ENCODE data around the gene CDH13. TPM values are rescaled to one million over a fixed set of nuclear protein-coding genes. Genes with fewer than 3 reads are reported as not detected.

CDH13 gene
- total and polyA plus RNA-seq, 9 donors = 1.9 to 34.2 (median 4.8) TPM

GRCh38 chr16:83464991-83465390 lies 838.2 kb downstream of the CDH13 start:
- 56 to 70% (median 57%) methylated on average over 6 of the region's 6 CpGs for WGBS, 3 donors
- no peaks in the 10 kb centered on the region for H3K4me1 ChIP-seq (ENCODE audit: insufficient read depth)
- no peak overlapping the region for H3K4me3 ChIP-seq
- no peak overlapping the region for H3K27ac ChIP-seq
- H3K36me3 ChIP-seq = no peaks in the 10 kb centered on the region
- intact Hi-C loops (cut with DNase I) = no loop called here
- H3K9me3 ChIP-seq = no peaks in the 10 kb centered on the region
- no peaks in the 10 kb centered on the region for H3K27me3 ChIP-seq
- TF ChIP-seq EP300 (IDR thresholded peaks at IDR 0.05) = no peak
- TF ChIP-seq CTCF (IDR thresholded peaks at IDR 0.05) = no peak
- TF ChIP-seq POLR2A (IDR thresholded peaks at IDR 0.05) = no peak
- DNase-seq = no peak

- H3K4me1 ChIP-seq (ENCODE audit: insufficient read depth) = no peaks in the 10 kb centered on the region
- no peaks in the 10 kb centered on the region for H3K36me3 ChIP-seq
- H3K4me3 ChIP-seq = no peak overlapping the region
- no peaks in the 10 kb centered on the region for H3K9me3 ChIP-seq
- H3K27me3 ChIP-seq = no peaks in the 10 kb centered on the region
- 65 to 83% (median 67%) methylated on average over 3 of the region's 3 CpGs for WGBS, 3 donors
- TF ChIP-seq CTCF (IDR thresholded peaks at IDR 0.05) = no peak
- no peak for TF ChIP-seq EP300 (IDR thresholded peaks at IDR 0.05)
- TF ChIP-seq POLR2A (IDR thresholded peaks at IDR 0.05) = no peak
- H3K27ac ChIP-seq = no peak overlapping the region
- DNase-seq = no peak
- intact Hi-C loops (cut with DNase I) = no loop called here
Observed at GRCh38 chr16:83470416-83470815, 843.6 kb downstream of the CDH13 start.

GRCh38 chr16:83472776-83473501 lies 846.2 kb downstream of the CDH13 start:
- WGBS, 3 donors = 56 to 60% (median 59%) methylated on average over 7 of the region's 7 CpGs
- Histone ChIP-seq H3K9me3 (no peaks in the 10 kb centered on the region), H3K4me1 (ENCODE audit: insufficient read depth) (no peaks in the 10 kb centered on the region), H3K36me3 (no peaks in the 10 kb centered on the region), H3K27ac (no peak overlapping the region), H3K4me3 (no peak overlapping the region), H3K27me3 (no peaks in the 10 kb centered on the region)
- no peak for TF ChIP-seq CTCF (IDR thresholded peaks at IDR 0.05)
- no peak for TF ChIP-seq EP300 (IDR thresholded peaks at IDR 0.05)
- TF ChIP-seq POLR2A (IDR thresholded peaks at IDR 0.05) = no peak
- no peak for DNase-seq
- intact Hi-C loops (cut with DNase I) = no loop called here

- Histone ChIP-seq H3K27ac (no peak overlapping the region), H3K27me3 (no peaks in the 10 kb centered on the region), H3K4me3 (no peak overlapping the region), H3K36me3 (no peaks in the 10 kb centered on the region), H3K4me1 (ENCODE audit: insufficient read depth) (no peaks in the 10 kb centered on the region), H3K9me3 (no peaks in the 10 kb centered on the region)
- no peak for DNase-seq
- TF ChIP-seq CTCF (IDR thresholded peaks at IDR 0.05) (no peak), POLR2A (IDR thresholded peaks at IDR 0.05) (no peak), EP300 (IDR thresholded peaks at IDR 0.05) (no peak)
- intact Hi-C loops (cut with DNase I) = no loop called here
- WGBS, 3 donors = 50 to 58% (median 54%) methylated on average over 2 of the region's 2 CpGs
Observed at GRCh38 chr16:83473926-83474650, 847.3 kb downstream of the CDH13 start.
